ENCODE measurements around the gene SOHLH1.

DNA sequence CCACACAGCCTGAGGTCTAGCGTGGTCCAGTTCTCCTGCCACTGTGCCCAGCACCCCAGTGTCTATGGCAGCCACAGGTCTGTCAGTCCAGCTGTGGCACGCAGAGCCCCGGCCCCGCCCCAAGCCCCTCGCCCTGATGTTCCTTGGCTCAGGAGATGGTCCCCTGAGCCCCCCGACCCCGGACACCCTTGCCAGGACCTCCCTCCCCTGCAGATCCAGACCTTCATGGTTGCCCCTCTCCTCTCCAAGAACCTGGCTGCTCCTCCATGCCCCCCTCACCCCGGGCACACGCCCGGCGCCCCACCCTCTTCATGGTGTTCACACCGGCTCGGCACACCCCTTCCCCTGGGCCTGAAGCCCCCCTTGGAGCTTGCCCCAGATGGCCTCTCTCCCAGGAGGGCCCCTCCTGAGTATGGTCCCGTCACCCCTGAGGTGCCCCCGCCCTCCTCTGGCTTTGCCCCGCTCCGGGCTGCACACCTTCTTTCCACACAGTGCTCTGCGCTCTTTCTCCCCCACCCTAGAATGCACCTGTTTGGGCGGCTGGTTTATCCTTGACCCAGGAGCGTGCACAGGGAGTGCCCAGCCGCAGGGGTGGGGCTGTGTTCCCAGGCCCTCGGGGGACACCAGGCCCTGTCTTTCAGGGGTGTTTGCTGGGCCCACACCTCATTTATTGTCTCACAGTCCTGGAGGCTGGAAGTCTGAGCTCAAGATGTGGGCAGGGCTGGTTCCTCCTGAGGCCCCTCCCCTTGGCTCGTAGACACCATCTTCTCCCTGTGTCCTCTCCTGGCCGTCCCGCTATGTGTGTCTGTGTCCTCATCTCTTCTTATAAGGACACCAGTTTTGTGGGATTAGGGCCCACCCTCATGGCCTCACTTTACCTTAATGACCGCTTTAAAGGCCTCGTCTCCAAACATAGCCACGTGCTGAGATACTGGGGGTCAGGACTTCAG, 40.3 kb upstream of the SOHLH1 start:
- TF ChIP-seq EZH2 (optimal IDR thresholded peaks at IDR 0.05; ENCODE audit: low read depth, low read length) (no peak), EZH2phosphoT487 (IDR thresholded peaks at IDR 0.05; ENCODE audit: low read length) (no peak)
- TF ChIP-seq, protein P1, sequence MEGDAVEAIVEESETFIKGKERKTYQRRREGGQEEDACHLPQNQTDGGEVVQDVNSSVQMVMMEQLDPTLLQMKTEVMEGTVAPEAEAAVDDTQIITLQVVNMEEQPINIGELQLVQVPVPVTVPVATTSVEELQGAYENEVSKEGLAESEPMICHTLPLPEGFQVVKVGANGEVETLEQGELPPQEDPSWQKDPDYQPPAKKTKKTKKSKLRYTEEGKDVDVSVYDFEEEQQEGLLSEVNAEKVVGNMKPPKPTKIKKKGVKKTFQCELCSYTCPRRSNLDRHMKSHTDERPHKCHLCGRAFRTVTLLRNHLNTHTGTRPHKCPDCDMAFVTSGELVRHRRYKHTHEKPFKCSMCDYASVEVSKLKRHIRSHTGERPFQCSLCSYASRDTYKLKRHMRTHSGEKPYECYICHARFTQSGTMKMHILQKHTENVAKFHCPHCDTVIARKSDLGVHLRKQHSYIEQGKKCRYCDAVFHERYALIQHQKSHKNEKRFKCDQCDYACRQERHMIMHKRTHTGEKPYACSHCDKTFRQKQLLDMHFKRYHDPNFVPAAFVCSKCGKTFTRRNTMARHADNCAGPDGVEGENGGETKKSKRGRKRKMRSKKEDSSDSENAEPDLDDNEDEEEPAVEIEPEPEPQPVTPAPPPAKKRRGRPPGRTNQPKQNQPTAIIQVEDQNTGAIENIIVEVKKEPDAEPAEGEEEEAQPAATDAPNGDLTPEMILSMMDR (IDR thresholded peaks at IDR 0.05; ENCODE audit: low read length) = no peak
